ENCODE results near the gene ZNF524. TPM values are rescaled to one million over a fixed set of nuclear protein-coding genes. Genes with fewer than 3 reads are reported as not detected.

ZNF524 gene
- total RNA-seq, 2 experiments from 2014 or later: 9.2 to 21.6 TPM

- Histone ChIP-seq H3K79me2 (ENCODE audit: insufficient read depth, low read depth, low read length) (peaks cover 9% of the 10 kb centered on the region; the same call in 1 of the 2 replicates), H4K20me1 (ENCODE audit: insufficient read depth, low read length) (peaks cover 4% of the 10 kb centered on the region; the same call in 1 of the 2 replicates), H3K9me3 (ENCODE audit: low read length) (no peaks in the 10 kb centered on the region), H3K4me2 (ENCODE audit: low read length) (peak overlapping the region; percentile 91), H3K9me2 (ENCODE audit: insufficient read depth, low read length) (no peaks in the 10 kb centered on the region), H3K36me3 (ENCODE audit: insufficient read depth, low read length) (peaks cover 19% of the 10 kb centered on the region), H3K4me3 (ENCODE audit: low read depth, low read length, poor library complexity, severe bottlenecking) (peak overlapping the region; percentile 88), H3K27ac (ENCODE audit: low read depth, low read length, poor library complexity, severe bottlenecking) (peak overlapping the region; percentile 49), H2AFZ (ENCODE audit: low read length) (no peak overlapping the region), H3K4me1 (ENCODE audit: insufficient read depth, low read length, poor library complexity, severe bottlenecking) (peaks cover 12% of the 10 kb centered on the region)
- TF ChIP-seq CTCF (conservative IDR thresholded peaks at IDR 0.05; ENCODE audit: low read length) (no peak), EZH2phosphoT487 (IDR thresholded peaks at IDR 0.05; ENCODE audit: borderline replicate concordance, low read depth, low read length) (no peak)
- ChIA-PET CTCF (ENCODE audit: unreplicated experiment) (no interaction called here), POLR2A (no interaction called here)
- DNase-seq (ENCODE audit: low spot score): no peak
- no TSS peak for BruUV-seq (replicated peaks)
- intact Hi-C loops (cut with micrococcal nuclease; ENCODE audit: unreplicated experiment): no loop called here
These were observed 21.0 kb upstream of the ZNF524 start for GRCh38 chr19:55578761-55579747.

GRCh38 chr19:55579766-55580621 is 20.1 kb upstream of the ZNF524 start:
- Histone ChIP-seq H3K9me3 (ENCODE audit: low read length) (no peaks in the 10 kb centered on the region), H3K4me2 (ENCODE audit: low read length) (peak overlapping the region; percentile 91), H3K79me2 (ENCODE audit: insufficient read depth, low read depth, low read length) (peaks cover 9% of the 10 kb centered on the region; the same call in 1 of the 2 replicates), H3K9me2 (ENCODE audit: insufficient read depth, low read length) (no peaks in the 10 kb centered on the region), H3K27ac (ENCODE audit: low read depth, low read length, poor library complexity, severe bottlenecking) (peak overlapping the region; percentile 49), H2AFZ (ENCODE audit: low read length) (peak overlapping the region; percentile 3; the same call in 1 of the 2 replicates), H3K36me3 (ENCODE audit: insufficient read depth, low read length) (peaks cover 19% of the 10 kb centered on the region), H3K4me3 (ENCODE audit: low read depth, low read length, poor library complexity, severe bottlenecking) (peak overlapping the region; percentile 88), H3K4me1 (ENCODE audit: insufficient read depth, low read length, poor library complexity, severe bottlenecking) (peaks cover 12% of the 10 kb centered on the region), H4K20me1 (ENCODE audit: insufficient read depth, low read length) (peaks cover 4% of the 10 kb centered on the region; the same call in 1 of the 2 replicates)
- intact Hi-C loops (cut with micrococcal nuclease; ENCODE audit: unreplicated experiment): loop anchor here (2.0 kb wide), 1 partner anchor 19 kb away; the partner anchor contains the start of gene FIZ1
- BruUV-seq (replicated peaks): no TSS peak
- TF ChIP-seq CTCF (conservative IDR thresholded peaks at IDR 0.05; ENCODE audit: low read length): no peak
- TF ChIP-seq EZH2phosphoT487 (IDR thresholded peaks at IDR 0.05; ENCODE audit: borderline replicate concordance, low read depth, low read length): no peak
- DNase-seq (ENCODE audit: low spot score): peak; percentile 46
- ChIA-PET CTCF (ENCODE audit: unreplicated experiment) (no interaction called here), POLR2A (no interaction called here)

All from OCI-LY7 (cell line).